ENCODE measurements around the gene TENM4. TPM values are rescaled to one million over a fixed set of nuclear protein-coding genes. Genes with fewer than 3 reads are reported as not detected.

TENM4 gene
- total RNA-seq, 1 experiment from 2014 or later, result 25.0 TPM

GRCh38 chr11:79173615-79174014 lies 267.2 kb downstream of the TENM4 start:
- Mint-ChIP-seq H3K4me3 (no peak overlapping the region), H3K27ac (no peak overlapping the region), H3K9me3 (no peaks in the 10 kb centered on the region), H3K4me1 (peaks cover 15% of the 10 kb centered on the region), H3K36me3 (no peaks in the 10 kb centered on the region), H3K27me3 (ENCODE audit: low read depth) (no peaks in the 10 kb centered on the region; the same call in 1 of the 2 replicates)
- CTCF ChIA-PET, result interaction anchor here (1.1 to 1.6 kb wide), 2 partner anchors 14 to 74 kb away, joined by 4 to 6 read pairs; no protein-coding TSS in a partner anchor
- TF ChIP-seq NFE2L1 (CRISPR knock-in tag; IDR thresholded peaks at IDR 0.05) (no peak), MLX (CRISPR knock-in tag; IDR thresholded peaks at IDR 0.05) (no peak), NR2C2 (CRISPR knock-in tag; IDR thresholded peaks at IDR 0.05) (no peak), GTF2I (CRISPR knock-in tag; conservative IDR thresholded peaks at IDR 0.05) (no peak), NFATC4 (CRISPR knock-in tag; IDR thresholded peaks at IDR 0.05) (no peak), ZNF232 (CRISPR knock-in tag; IDR thresholded peaks at IDR 0.05) (no peak), TP53 (CRISPR knock-in tag; IDR thresholded peaks at IDR 0.05) (no peak), CDX4 (CRISPR knock-in tag; IDR thresholded peaks at IDR 0.05; ENCODE audit: borderline replicate concordance) (no peak), TCF7 (CRISPR knock-in tag; IDR thresholded peaks at IDR 0.05; ENCODE audit: low read depth) (no peak), CBFB (CRISPR knock-in tag; IDR thresholded peaks at IDR 0.05; ENCODE audit: low read depth) (no peak), ZMAT4 (CRISPR knock-in tag; IDR thresholded peaks at IDR 0.05) (no peak), USF2 (CRISPR knock-in tag; IDR thresholded peaks at IDR 0.05) (no peak), NFYB (CRISPR knock-in tag; conservative IDR thresholded peaks at IDR 0.05; ENCODE audit: low read depth) (no peak), ZNF219 (CRISPR knock-in tag; IDR thresholded peaks at IDR 0.05; ENCODE audit: borderline replicate concordance) (no peak)
- DNase-seq (ENCODE audit: low spot score) (no peak), ATAC-seq (no peak)
- POLR2A ChIA-PET, result no interaction called here

DNA sequence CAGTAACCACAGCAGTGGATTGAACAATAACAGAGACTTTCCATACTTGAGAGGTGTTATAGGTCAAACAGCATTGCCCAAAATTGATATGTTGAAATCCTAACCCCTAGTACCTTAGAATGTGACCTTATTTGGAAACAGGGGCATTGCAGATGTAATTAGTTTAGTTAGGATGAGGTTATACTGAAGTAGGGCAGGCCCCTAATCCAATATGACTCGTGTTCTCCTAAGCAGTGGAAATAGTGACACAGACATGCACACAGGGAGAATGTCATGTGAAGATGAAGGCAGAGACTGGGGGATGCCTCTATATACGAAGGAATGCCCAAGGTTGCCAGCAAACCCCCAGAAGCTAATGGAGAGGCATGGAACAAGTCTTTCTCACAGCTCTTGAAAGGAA lies 270.5 kb downstream of the TENM4 start:
- H3K4me3 Mint-ChIP-seq, result no peak overlapping the region
- peaks cover 15% of the 10 kb centered on the region for H3K4me1 Mint-ChIP-seq
- TF ChIP-seq ZNF263 (CRISPR knock-in tag; IDR thresholded peaks at IDR 0.05; ENCODE audit: low read depth), result no peak
- ChIA-PET POLR2A (no interaction called here), CTCF (no interaction called here)
- H3K27ac Mint-ChIP-seq, result no peak overlapping the region
- ATAC-seq (no peak), DNase-seq (ENCODE audit: low spot score) (no peak)
- H3K36me3 Mint-ChIP-seq, result no peaks in the 10 kb centered on the region
- H3K9me3 Mint-ChIP-seq, result no peaks in the 10 kb centered on the region
- no peaks in the 10 kb centered on the region; the same call in 1 of the 2 replicates for H3K27me3 Mint-ChIP-seq (ENCODE audit: low read depth)

GRCh38 chr11:79168530-79169110 lies 272.2 kb downstream of the TENM4 start:
- H3K4me1 Mint-ChIP-seq, result peaks cover 2% of the 10 kb centered on the region
- no peaks in the 10 kb centered on the region for H3K9me3 Mint-ChIP-seq
- CTCF ChIA-PET, result interaction anchor here (0.9 kb wide), 1 partner anchor 16 kb away, joined by 3 read pairs; no protein-coding TSS in a partner anchor
- no peak for DNase-seq (ENCODE audit: low spot score)
- H3K27me3 Mint-ChIP-seq (ENCODE audit: low read depth), result no peaks in the 10 kb centered on the region; the same call in 1 of the 2 replicates
- no peak overlapping the region for H3K4me3 Mint-ChIP-seq
- ATAC-seq, result peak; percentile 51; the same call in 1 of the 2 replicates
- TF ChIP-seq GRHL2 (CRISPR knock-in tag; IDR thresholded peaks at IDR 0.05; ENCODE audit: insufficient replicate concordance, severe bottlenecking), result no peak
- POLR2A ChIA-PET, result no interaction called here
- H3K27ac Mint-ChIP-seq, result no peak overlapping the region
- no peaks in the 10 kb centered on the region for H3K36me3 Mint-ChIP-seq

DNA sequence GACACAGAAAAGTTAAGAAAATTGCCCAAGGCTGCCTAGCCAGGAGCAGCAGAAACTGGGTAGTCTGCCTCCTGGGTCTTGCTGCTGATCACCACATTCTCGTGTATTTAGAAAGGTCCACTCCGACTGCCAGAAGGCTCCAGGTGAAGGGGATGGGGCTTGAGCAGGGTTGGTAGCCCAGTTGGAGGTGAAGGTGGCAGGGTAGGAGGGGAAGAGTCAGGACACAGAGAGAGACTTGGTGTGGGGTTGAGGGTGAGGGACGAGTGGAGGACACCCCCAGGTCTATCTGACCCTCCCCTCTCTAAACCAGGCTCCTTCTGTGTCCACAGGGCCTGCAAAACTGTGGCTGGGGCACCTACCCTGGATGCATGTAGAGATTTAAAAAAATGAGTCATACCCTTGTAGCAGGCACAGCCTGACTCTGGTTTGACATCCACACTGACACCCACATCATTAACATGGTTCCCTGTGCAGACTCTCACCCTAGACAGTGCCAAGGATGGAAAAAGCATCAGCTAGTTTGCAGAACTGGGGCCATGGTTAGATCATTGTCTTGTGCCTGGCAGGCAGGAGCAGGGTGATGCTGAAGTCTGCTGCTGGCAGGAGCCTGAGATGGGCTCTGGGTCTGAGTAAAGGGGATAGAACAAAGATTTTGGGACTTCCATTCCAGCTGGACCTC lies 273.2 kb downstream of the TENM4 start:
- H3K4me3 Mint-ChIP-seq, result no peak overlapping the region
- ChIA-PET CTCF (no interaction called here), POLR2A (interaction anchor here (0.6 kb wide), 1 partner anchor 50 kb away, joined by 3 read pairs; no protein-coding TSS in a partner anchor)
- no peaks in the 10 kb centered on the region; the same call in 1 of the 2 replicates for H3K27me3 Mint-ChIP-seq (ENCODE audit: low read depth)
- DNase-seq (ENCODE audit: low spot score) (no peak), ATAC-seq (no peak)
- H3K4me1 Mint-ChIP-seq, result no peaks in the 10 kb centered on the region
- no peaks in the 10 kb centered on the region for H3K9me3 Mint-ChIP-seq
- H3K36me3 Mint-ChIP-seq, result no peaks in the 10 kb centered on the region
- H3K27ac Mint-ChIP-seq, result no peak overlapping the region
- TF ChIP-seq MYBL2 (CRISPR knock-in tag; IDR thresholded peaks at IDR 0.05), result no peak
- TF ChIP-seq ZNF512 (CRISPR knock-in tag; IDR thresholded peaks at IDR 0.05; ENCODE audit: borderline replicate concordance), result no peak
- TF ChIP-seq ZSCAN18 (CRISPR knock-in tag; IDR thresholded peaks at IDR 0.05), result no peak
- TF ChIP-seq GTF2I (CRISPR knock-in tag; conservative IDR thresholded peaks at IDR 0.05), result no peak
- no peak for TF ChIP-seq CREB1 (CRISPR knock-in tag; IDR thresholded peaks at IDR 0.05)
- TF ChIP-seq RORB (CRISPR knock-in tag; IDR thresholded peaks at IDR 0.05), result no peak
- no peak for TF ChIP-seq ETV6 (CRISPR knock-in tag; IDR thresholded peaks at IDR 0.05)

All from WTC11 (cell line).